ENCODE results near the gene KIAA1614.

GRCh38 chr1:180934563-180934962 is 21.9 kb downstream of the KIAA1614 start:
- TF ChIP-seq, protein P1, sequence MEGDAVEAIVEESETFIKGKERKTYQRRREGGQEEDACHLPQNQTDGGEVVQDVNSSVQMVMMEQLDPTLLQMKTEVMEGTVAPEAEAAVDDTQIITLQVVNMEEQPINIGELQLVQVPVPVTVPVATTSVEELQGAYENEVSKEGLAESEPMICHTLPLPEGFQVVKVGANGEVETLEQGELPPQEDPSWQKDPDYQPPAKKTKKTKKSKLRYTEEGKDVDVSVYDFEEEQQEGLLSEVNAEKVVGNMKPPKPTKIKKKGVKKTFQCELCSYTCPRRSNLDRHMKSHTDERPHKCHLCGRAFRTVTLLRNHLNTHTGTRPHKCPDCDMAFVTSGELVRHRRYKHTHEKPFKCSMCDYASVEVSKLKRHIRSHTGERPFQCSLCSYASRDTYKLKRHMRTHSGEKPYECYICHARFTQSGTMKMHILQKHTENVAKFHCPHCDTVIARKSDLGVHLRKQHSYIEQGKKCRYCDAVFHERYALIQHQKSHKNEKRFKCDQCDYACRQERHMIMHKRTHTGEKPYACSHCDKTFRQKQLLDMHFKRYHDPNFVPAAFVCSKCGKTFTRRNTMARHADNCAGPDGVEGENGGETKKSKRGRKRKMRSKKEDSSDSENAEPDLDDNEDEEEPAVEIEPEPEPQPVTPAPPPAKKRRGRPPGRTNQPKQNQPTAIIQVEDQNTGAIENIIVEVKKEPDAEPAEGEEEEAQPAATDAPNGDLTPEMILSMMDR (IDR thresholded peaks at IDR 0.05): no peak
- TF ChIP-seq POLR2A (IDR thresholded peaks at IDR 0.05): no peak
- no peak for TF ChIP-seq POLR2AphosphoS5 (IDR thresholded peaks at IDR 0.05)

All from breast epithelium (tissue), 3 donors.